Sigmoid colon (tissue), 7 donors: ENCODE measurements around the gene DAPK1. TPM values are rescaled to one million over a fixed set of nuclear protein-coding genes. Genes with fewer than 3 reads are reported as not detected.
A peak's percentile ranks its signal among the peaks of the same experiment; 100 is the strongest.

Experiments used
- DNase-seq: peaks from one replicate; pipeline ENCODE4 v3.0.0-alpha.2; 2019
- H3K27ac ChIP-seq, 4 donors: fragments of 200-600 bp; sonication (generic); one replicate each; pipeline ENCODE4 v1.5.1; 2016 to 2019; ENCODE audit warnings: mild to moderate bottlenecking in 1 of 4
- H3K27me3 ChIP-seq, 3 donors: fragments of 200-600 bp; sonication (generic); one replicate each; pipeline ENCODE4 v1.5.1; 2019; ENCODE audit warnings: mild to moderate bottlenecking in 1 of 3
- H3K36me3 ChIP-seq, 4 donors: fragments of 200-600 bp; sonication (generic); one replicate each; pipeline ENCODE4 v1.5.1; 2016 to 2019
- H3K4me1 ChIP-seq, 4 donors: fragments of 200-600 bp; sonication (generic); one replicate each; pipeline ENCODE4 v1.5.1; 2017 to 2019
- H3K4me3 ChIP-seq, 4 donors: fragments of 200-600 bp; sonication (generic); one replicate each; pipeline ENCODE4 v1.5.1; 2017 to 2019; ENCODE audit warnings: mild to moderate bottlenecking in 2 of 4, moderate library complexity in 1 of 4
- H3K9me3 ChIP-seq, 4 donors: fragments of 200-600 bp in 3 of 4; sonication (generic) in 3 of 4; one replicate each; pipeline versions ENCODE4 v1.5.1 to v1.6.1; 2013 to 2019
- CTCF ChIP-seq, 4 experiments: fragments of 450-650 bp in 3 of 4; fragments of 200-600 bp in 1 of 4; IDR thresholded peaks; one replicate each; pipeline ENCODE4 v1.5.1; 2016 to 2019; ENCODE audit warnings: antibody characterized with exemption in 4 of 4, mild to moderate bottlenecking in 3 of 4, moderate library complexity in 2 of 4
- EP300 ChIP-seq, 4 donors: sonication (generic); formaldehyde crosslinking; IDR thresholded peaks; one replicate each; pipeline ENCODE4 v1.6.1; 2017; ENCODE audit warnings: antibody characterized with exemption in 4 of 4
- POLR2A ChIP-seq, 2 donors: fragments of 450-650 bp; IDR thresholded peaks; one replicate each; pipeline ENCODE4 v1.6.1; 2016; ENCODE audit warnings: antibody characterized with exemption in 2 of 2, mild to moderate bottlenecking in 2 of 2, moderate library complexity in 2 of 2
- POLR2AphosphoS5 ChIP-seq, 4 donors: sonication (generic); formaldehyde crosslinking; IDR thresholded peaks; one replicate each; pipeline ENCODE4 v1.6.1; 2017; ENCODE audit warnings: antibody characterized with exemption in 4 of 4
- WGBS, 2 donors: extraction: QIAGEN DNeasy Blood & Tissue Kit; methylation state at CpG; one replicate each; pipeline ENCODE4 v1.1.7; 2013; 5-methylcytosine and 5-hydroxymethylcytosine counted together
- intact Hi-C: fragments of 100-400 bp; cut with DNase I; formaldehyde crosslinking; loops from one replicate; pipeline ENCODE4 v1.15.1; 2023
- polyA plus RNA-seq, 3 donors: library from polyadenylated mRNA; stranded (reverse); fragments of 200-250 nt; gene quantifications; one replicate each; pipeline ENCODE4 v1.2.3, GENCODE V29; 2013
- total RNA-seq, 4 donors: library from RNA; depleted of rRNA; stranded (reverse); fragments of >200 nt; gene quantifications; one replicate each; pipeline ENCODE4 v1.1.0, GENCODE V29; 2016
- donor health status: healthy with polysubstance abuse.
- donor health status: Bipolar disorder and iron deficiency.
- donor health status: healthy.

The DAPK1 gene
- total and polyA plus RNA-seq, 7 donors, result 4.8 to 92.5 (median 78.1) TPM

- Histone ChIP-seq H3K27me3 (no peaks in the 10 kb centered on the region), H3K27ac (peak overlapping the region in 1 of 4 donors; percentile 69), H3K4me1 (peaks cover 0 to 79% (median 48%) of the 10 kb centered on the region in 4 donors), H3K4me3 (no peak overlapping the region), H3K36me3 (no peaks in the 10 kb centered on the region), H3K9me3 (no peaks in the 10 kb centered on the region)
- DNase-seq, result no peak
- WGBS, 2 donors, result 97% methylated on average over 4 of the region's 4 CpGs
- TF ChIP-seq EP300 (IDR thresholded peaks at IDR 0.05) (no peak), POLR2AphosphoS5 (IDR thresholded peaks at IDR 0.05) (no peak), POLR2A (IDR thresholded peaks at IDR 0.05) (no peak), CTCF (IDR thresholded peaks at IDR 0.05) (no peak)
- intact Hi-C loops, result no loop called here
Observed at GRCh38 chr9:87534036-87534435, 36.4 kb downstream of the DAPK1 start.

- Histone ChIP-seq H3K27me3 (no peaks in the 10 kb centered on the region), H3K4me1 (peaks cover 0 to 70% (median 44%) of the 10 kb centered on the region in 4 donors), H3K36me3 (no peaks in the 10 kb centered on the region), H3K4me3 (no peak overlapping the region), H3K27ac (no peak overlapping the region), H3K9me3 (no peaks in the 10 kb centered on the region)
- intact Hi-C loops, result no loop called here
- no peak for TF ChIP-seq POLR2AphosphoS5 (IDR thresholded peaks at IDR 0.05)
- TF ChIP-seq EP300 (IDR thresholded peaks at IDR 0.05), result no peak
- TF ChIP-seq CTCF (IDR thresholded peaks at IDR 0.05), result no peak
- no peak for TF ChIP-seq POLR2A (IDR thresholded peaks at IDR 0.05)
- no peak for DNase-seq
- WGBS, 2 donors, result 90 to 92% methylated on average over 2 of the region's 2 CpGs
Observed at GRCh38 chr9:87534957-87535356, 37.3 kb downstream of the DAPK1 start.

- Histone ChIP-seq H3K27ac (peak overlapping the region in 2 of 4 donors; percentile 13 to 30), H3K27me3 (no peaks in the 10 kb centered on the region), H3K4me3 (no peak overlapping the region), H3K9me3 (no peaks in the 10 kb centered on the region), H3K4me1 (peaks cover 0 to 61% (median 37%) of the 10 kb centered on the region in 4 donors), H3K36me3 (peaks cover 0 to 4% (median 0%) of the 10 kb centered on the region in 4 donors)
- no peak for DNase-seq
- WGBS, 2 donors, result 70 to 85% methylated on average over 8 of the region's 8 CpGs
- TF ChIP-seq CTCF (IDR thresholded peaks at IDR 0.05) (no peak), POLR2A (IDR thresholded peaks at IDR 0.05) (no peak), POLR2AphosphoS5 (IDR thresholded peaks at IDR 0.05) (no peak), EP300 (IDR thresholded peaks at IDR 0.05) (no peak)
- intact Hi-C loops, result no loop called here
Observed at GRCh38 chr9:87535817-87536539, 38.3 kb downstream of the DAPK1 start.

GRCh38 chr9:87537625-87538024 is 40.0 kb downstream of the DAPK1 start:
- Histone ChIP-seq H3K9me3 (no peaks in the 10 kb centered on the region), H3K27me3 (no peaks in the 10 kb centered on the region), H3K36me3 (peaks cover 0 to 4% (median 0%) of the 10 kb centered on the region in 4 donors), H3K27ac (peak overlapping the region in 2 of 4 donors; percentile 52 to 57), H3K4me1 (peaks cover 0 to 45% (median 21%) of the 10 kb centered on the region in 4 donors), H3K4me3 (no peak overlapping the region)
- intact Hi-C loops, result no loop called here
- DNase-seq, result no peak
- TF ChIP-seq CTCF (IDR thresholded peaks at IDR 0.05), result no peak
- no peak for TF ChIP-seq POLR2A (IDR thresholded peaks at IDR 0.05)
- TF ChIP-seq POLR2AphosphoS5 (IDR thresholded peaks at IDR 0.05), result no peak
- no peak for TF ChIP-seq EP300 (IDR thresholded peaks at IDR 0.05)
- WGBS, 2 donors, result 76 to 83% methylated on average over 7 of the region's 7 CpGs
